MM.1S (cell line): Measurements from ENCODE around the gene C18orf63.

ENCODE experiments used
- DNase-seq: peaks from one replicate; pipeline ENCODE4 v3.0.0-alpha.2; 2015
- H2AFZ ChIP-seq: fragments of 300-600 bp; sonication (generic); 2 replicates; pipeline ENCODE4 v1.6.0; 2016; ENCODE audit warnings: antibody characterized with exemption, low read length
- H3F3A ChIP-seq: fragments of 300-600 bp; sonication (generic); 2 replicates; pipeline ENCODE4 v1.6.1; 2016; ENCODE audit warnings: mild to moderate bottlenecking, antibody characterized with exemption, low read length, moderate library complexity, mixed read lengths; ENCODE audit not compliant: insufficient read depth
- H3K27ac ChIP-seq: fragments of 300-600 bp; sonication (generic); 2 replicates; pipeline ENCODE4 v1.5.1; 2016; ENCODE audit warnings: mild to moderate bottlenecking, low read length
- H3K27me3 ChIP-seq: fragments of 300-600 bp; sonication (generic); replicated peaks from 2 replicates; pipeline ENCODE4 v1.6.0; 2016; ENCODE audit warnings: low read length; ENCODE audit not compliant: insufficient read depth
- H3K36me3 ChIP-seq: fragments of 300-600 bp; sonication (generic); replicated peaks from 2 replicates; pipeline ENCODE4 v1.6.1; 2016; ENCODE audit warnings: mild to moderate bottlenecking, low read length, mixed read lengths; ENCODE audit not compliant: insufficient read depth
- H3K4me1 ChIP-seq: fragments of 300-600 bp; sonication (generic); 2 replicates; pipeline ENCODE4 v1.6.1; 2016; ENCODE audit warnings: low read length, mixed read lengths
- H3K4me2 ChIP-seq: fragments of 300-600 bp; sonication (generic); 2 replicates; pipeline ENCODE4 v1.6.0; 2016; ENCODE audit warnings: low read depth, low read length
- H3K4me3 ChIP-seq: fragments of 300-600 bp; sonication (generic); 2 replicates; pipeline ENCODE4 v1.5.1; 2016; ENCODE audit warnings: low read length, mixed read lengths
- H3K79me2 ChIP-seq: fragments of 300-600 bp; sonication (generic); 2 replicates; pipeline ENCODE4 v1.6.1; 2016; ENCODE audit warnings: mixed run types, low read length, mixed read lengths
- H3K9ac ChIP-seq: fragments of 300-600 bp; sonication (generic); 2 replicates; pipeline ENCODE4 v1.6.1; 2016; ENCODE audit warnings: low read length, mixed read lengths
- H3K9me2 ChIP-seq: fragments of 300-600 bp; sonication (generic); replicated peaks from 2 replicates; pipeline ENCODE4 v1.6.1; 2016; ENCODE audit warnings: mild to moderate bottlenecking, low read length, mixed read lengths; ENCODE audit not compliant: insufficient read depth
- H3K9me3 ChIP-seq: fragments of 300-600 bp; sonication (generic); replicated peaks from 2 replicates; pipeline ENCODE4 v1.6.1; 2016; ENCODE audit warnings: mild to moderate bottlenecking, low read length, mixed read lengths; ENCODE audit not compliant: insufficient read depth
- H4K20me1 ChIP-seq: fragments of 300-600 bp; sonication (generic); 2 replicates; pipeline ENCODE4 v1.6.1; 2016; ENCODE audit warnings: mild to moderate bottlenecking, low read length, moderate library complexity, mixed read lengths; ENCODE audit not compliant: insufficient read depth
- EZH2 ChIP-seq: fragments of 300-600 bp; sonication (generic); optimal IDR thresholded peaks from 2 replicates; pipeline ENCODE3; 2017; ENCODE audit warnings: low read depth, mild to moderate bottlenecking, antibody characterized with exemption, low read length, mixed read lengths
- EZH2phosphoT487 ChIP-seq: fragments of 300-600 bp; sonication (generic); IDR thresholded peaks from 2 replicates; pipeline ENCODE4 v1.6.1; 2018; ENCODE audit warnings: antibody characterized with exemption, low read length
- TF ChIP-seq, protein P1 (sequence below): fragments of 300-600 bp; sonication (generic); IDR thresholded peaks from 2 replicates; pipeline ENCODE4 v1.5.1; 2016; ENCODE audit warnings: antibody characterized with exemption, low read length, mixed read lengths

C18orf63 gene

DNA sequence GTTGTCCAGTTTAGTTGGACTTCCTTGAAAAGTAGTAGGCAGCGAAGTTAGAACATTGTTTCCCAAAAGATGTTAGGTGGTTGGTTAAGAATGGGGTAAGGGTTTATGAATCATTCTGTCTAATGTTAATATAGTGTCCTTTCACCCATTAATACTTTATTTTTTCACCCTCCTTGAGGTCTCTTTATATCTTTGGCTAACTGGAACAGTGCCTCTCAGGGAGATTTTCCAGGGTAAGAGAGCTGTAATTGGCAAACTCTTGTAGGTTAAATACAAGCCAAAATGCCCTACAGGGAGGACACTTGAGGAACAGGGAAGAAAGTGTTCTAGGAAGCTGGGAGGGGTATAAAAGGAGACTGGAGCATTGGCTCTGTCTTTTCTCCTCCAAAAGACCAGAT lies 22.3 kb downstream of the C18orf63 start:
- Histone ChIP-seq H3K27me3 (no peaks in the 10 kb centered on the region), H3K36me3 (no peaks in the 10 kb centered on the region), H3F3A (no peaks in the 10 kb centered on the region), H3K27ac (no peak overlapping the region), H3K4me2 (no peak overlapping the region), H3K4me3 (no peak overlapping the region), H2AFZ (no peak overlapping the region), H3K9ac (no peak overlapping the region), H3K9me3 (no peaks in the 10 kb centered on the region), H3K79me2 (no peaks in the 10 kb centered on the region), H4K20me1 (no peaks in the 10 kb centered on the region), H3K9me2 (no peaks in the 10 kb centered on the region), H3K4me1 (peaks cover 6% of the 10 kb centered on the region)
- TF ChIP-seq, protein P1, sequence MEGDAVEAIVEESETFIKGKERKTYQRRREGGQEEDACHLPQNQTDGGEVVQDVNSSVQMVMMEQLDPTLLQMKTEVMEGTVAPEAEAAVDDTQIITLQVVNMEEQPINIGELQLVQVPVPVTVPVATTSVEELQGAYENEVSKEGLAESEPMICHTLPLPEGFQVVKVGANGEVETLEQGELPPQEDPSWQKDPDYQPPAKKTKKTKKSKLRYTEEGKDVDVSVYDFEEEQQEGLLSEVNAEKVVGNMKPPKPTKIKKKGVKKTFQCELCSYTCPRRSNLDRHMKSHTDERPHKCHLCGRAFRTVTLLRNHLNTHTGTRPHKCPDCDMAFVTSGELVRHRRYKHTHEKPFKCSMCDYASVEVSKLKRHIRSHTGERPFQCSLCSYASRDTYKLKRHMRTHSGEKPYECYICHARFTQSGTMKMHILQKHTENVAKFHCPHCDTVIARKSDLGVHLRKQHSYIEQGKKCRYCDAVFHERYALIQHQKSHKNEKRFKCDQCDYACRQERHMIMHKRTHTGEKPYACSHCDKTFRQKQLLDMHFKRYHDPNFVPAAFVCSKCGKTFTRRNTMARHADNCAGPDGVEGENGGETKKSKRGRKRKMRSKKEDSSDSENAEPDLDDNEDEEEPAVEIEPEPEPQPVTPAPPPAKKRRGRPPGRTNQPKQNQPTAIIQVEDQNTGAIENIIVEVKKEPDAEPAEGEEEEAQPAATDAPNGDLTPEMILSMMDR, result no peak
- TF ChIP-seq EZH2phosphoT487 (no peak), EZH2 (no peak)
- DNase-seq, result no peak

DNA sequence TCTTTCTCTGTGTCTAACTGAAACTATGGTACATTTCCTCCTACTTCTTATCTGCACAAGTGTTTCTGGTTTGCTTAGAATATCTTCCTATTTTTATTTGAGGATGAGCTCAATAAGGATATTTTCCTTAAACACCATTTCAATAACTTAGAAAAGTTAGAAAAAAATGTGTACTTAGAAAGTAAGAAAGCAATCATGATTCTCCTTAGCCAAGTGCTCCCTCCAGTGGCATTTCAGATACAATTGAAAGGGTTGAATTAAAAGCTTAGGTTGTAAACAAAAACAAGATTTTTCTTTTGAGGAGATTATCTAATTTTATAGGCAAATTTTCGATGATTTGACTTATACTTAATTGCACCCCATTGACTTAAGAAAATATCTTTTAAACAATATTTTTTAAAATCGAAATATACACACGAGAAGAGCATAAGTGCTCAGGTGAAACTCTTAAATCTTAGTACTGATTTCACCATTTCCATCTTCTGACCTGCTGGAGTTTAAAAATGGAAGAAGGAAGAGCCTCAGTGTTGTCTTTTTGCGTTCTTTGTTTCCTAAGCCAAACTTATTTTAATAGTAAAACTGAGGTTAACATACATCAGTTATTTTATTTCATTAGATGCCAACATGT lies 26.9 kb downstream of the C18orf63 start:
- Histone ChIP-seq H3K79me2 (no peaks in the 10 kb centered on the region), H3K36me3 (no peaks in the 10 kb centered on the region), H3K9me2 (no peaks in the 10 kb centered on the region), H2AFZ (no peak overlapping the region), H3K4me3 (no peak overlapping the region), H3K4me2 (no peak overlapping the region), H3K4me1 (no peaks in the 10 kb centered on the region), H3F3A (no peaks in the 10 kb centered on the region), H3K9me3 (no peaks in the 10 kb centered on the region), H3K9ac (no peak overlapping the region), H3K27me3 (no peaks in the 10 kb centered on the region), H4K20me1 (no peaks in the 10 kb centered on the region), H3K27ac (no peak overlapping the region)
- DNase-seq, result peak; percentile 68
- TF ChIP-seq EZH2, result no peak
- TF ChIP-seq, protein P1, result peak; percentile 71

DNA sequence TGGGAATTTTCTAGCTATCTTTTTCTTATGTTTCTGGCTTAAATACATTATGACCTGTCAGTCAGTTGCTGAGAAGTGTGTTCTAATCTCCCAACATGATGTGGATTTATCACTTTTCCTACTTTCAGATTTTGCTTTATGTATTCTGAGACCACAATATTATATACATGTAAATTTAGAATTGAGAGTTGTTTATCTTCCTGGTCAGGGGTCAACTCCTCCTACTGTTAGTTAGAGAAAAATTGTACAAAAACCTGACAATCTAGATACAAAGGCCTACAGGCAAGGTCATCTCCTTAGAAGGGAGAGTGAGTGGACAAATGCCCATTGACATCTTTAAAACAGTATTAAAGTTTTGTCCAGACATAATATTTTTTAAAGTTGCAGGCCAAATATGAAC lies 30.6 kb downstream of the C18orf63 start:
- H3K9me2 ChIP-seq, result no peaks in the 10 kb centered on the region
- no peak overlapping the region for H3K27ac ChIP-seq
- no peak for DNase-seq
- no peaks in the 10 kb centered on the region for H3F3A ChIP-seq
- peaks cover 3% of the 10 kb centered on the region for H3K4me1 ChIP-seq
- no peak overlapping the region for H3K4me2 ChIP-seq
- no peak overlapping the region for H3K4me3 ChIP-seq
- H3K27me3 ChIP-seq, result no peaks in the 10 kb centered on the region
- H3K79me2 ChIP-seq, result no peaks in the 10 kb centered on the region
- no peaks in the 10 kb centered on the region for H4K20me1 ChIP-seq
- H3K9me3 ChIP-seq, result no peaks in the 10 kb centered on the region
- no peak overlapping the region for H3K9ac ChIP-seq
- no peaks in the 10 kb centered on the region for H3K36me3 ChIP-seq
- TF ChIP-seq, protein P1, result no peak
- no peak for TF ChIP-seq EZH2phosphoT487
- TF ChIP-seq EZH2, result no peak
- H2AFZ ChIP-seq, result no peak overlapping the region
